K562 (cell line): Measurements from ENCODE around the gene DGCR8. TPM values are rescaled to one million over a fixed set of nuclear protein-coding genes. Genes with fewer than 3 reads are reported as not detected.

Experiments
- BCLAF1 ChIP-seq, 2 experiments: fragments of 450-650 bp in 1 of 2; IDR thresholded peaks; 2 replicates each; pipeline ENCODE4 v1.6.1; 2011 to 2017; ENCODE audit warnings: low read depth in 2 of 2, antibody characterized with exemption in 1 of 2, borderline replicate concordance in 1 of 2, low read length in 1 of 2, mild to moderate bottlenecking in 1 of 2, mixed read lengths in 1 of 2; ENCODE audit not compliant: control insufficient read depth in 1 of 2
- BCOR ChIP-seq: fragments of 450-650 bp; IDR thresholded peaks from 2 replicates; pipeline ENCODE4 v1.6.1; 2016
- CBX3 ChIP-seq, 2 experiments: IDR thresholded peaks; 1 replicate in 1 of 2; 2 replicates in 1 of 2; pipeline ENCODE4 v1.6.1; 2012; ENCODE audit warnings: inconsistent platforms in 2 of 2, low read length in 2 of 2, borderline replicate concordance in 1 of 2, control low read depth in 1 of 2
- CEBPZ ChIP-seq: fragments of 150-350 bp; IDR thresholded peaks from 2 replicates; pipeline ENCODE4 v1.6.1; 2014; ENCODE audit warnings: low read depth, mild to moderate bottlenecking, low read length, borderline replicate concordance
- CREB3L1 ChIP-seq: fragments of 450-650 bp; IDR thresholded peaks from 2 replicates; pipeline ENCODE4 v1.6.1; 2014; ENCODE audit warnings: low read depth, mild to moderate bottlenecking, moderate library complexity, borderline replicate concordance
- MAFK ChIP-seq: IDR thresholded peaks from 2 replicates; pipeline ENCODE4 v1.6.1; 2011; ENCODE audit warnings: low read length, improper control_type of control experiment
- POLR2AphosphoS5 ChIP-seq: IDR thresholded peaks from 2 replicates; pipeline ENCODE4 v1.6.1; 2011; ENCODE audit warnings: mild to moderate bottlenecking, low read depth, low read length, moderate library complexity; ENCODE audit not compliant: control insufficient read depth, insufficient read depth
- PRDM10 ChIP-seq: fragments of 450-650 bp; IDR thresholded peaks from 2 replicates; pipeline ENCODE4 v1.6.1; 2018; ENCODE audit not compliant: partially characterized antibody
- PTTG1 ChIP-seq: fragments of 450-650 bp; IDR thresholded peaks from 2 replicates; pipeline ENCODE4 v1.6.1; 2016; ENCODE audit warnings: low read depth, mild to moderate bottlenecking, missing genetic modification characterization, missing compliant biosample characterization
- RCOR1 ChIP-seq, 2 experiments: IDR thresholded peaks; 2 replicates each; pipeline ENCODE4 v1.6.1; 2012; ENCODE audit warnings: low read depth in 2 of 2, low read length in 2 of 2, borderline replicate concordance in 1 of 2, improper control_type of control experiment in 1 of 2
- SAFB2 ChIP-seq: fragments of 200-400 bp; formaldehyde crosslinking; IDR thresholded peaks from 2 replicates; pipeline ENCODE4 v1.6.1; 2018; ENCODE audit warnings: borderline replicate concordance, low read length, low read depth, moderate library complexity; ENCODE audit not compliant: severe bottlenecking
- SPI1 ChIP-seq: IDR thresholded peaks from 2 replicates; pipeline ENCODE4 v1.6.1; 2011; ENCODE audit warnings: low read depth, low read length, control low read depth, borderline replicate concordance
- ZC3H4 ChIP-seq: sonication (generic); formaldehyde crosslinking; IDR thresholded peaks from 2 replicates; pipeline ENCODE4 v1.9.0; 2021; ENCODE audit warnings: missing genetic modification reagents, borderline replicate concordance
- ZFP30 ChIP-seq: fragments of 250-450 bp; sonication (Bioruptor Pico); IDR thresholded peaks from 2 replicates; pipeline ENCODE4 v1.8.0; 2022; ENCODE audit warnings: moderate library complexity, mild to moderate bottlenecking, inconsistent platforms, borderline replicate concordance
- ZNF143 ChIP-seq: sonication (generic); formaldehyde crosslinking; IDR thresholded peaks from 2 replicates; pipeline ENCODE4 v1.9.0; 2022; ENCODE audit warnings: mild to moderate bottlenecking, missing genetic modification reagents
- polyA plus RNA-seq, 8 experiments: library from polyadenylated mRNA; depleted of rRNA in 4 of 8; stranded (reverse) in 5 of 8; unstranded in 3 of 8; fragments of >200 nt; fragmentation: Nextera tagmentation in 2 of 8; fragmentation: Illumina TruSeq in 1 of 8; extraction: Ambion mirVana in 2 of 8; extraction: Trizol in 1 of 8; gene quantifications; 2 replicates each; pipeline versions ENCODE4 v1.2.1 to v1.2.3, GENCODE V29; 2011 to 2014; ENCODE audit warnings: inconsistent platforms in 1 of 8, missing spikeins in 1 of 8
- total RNA-seq, 7 experiments: library from RNA; depleted of rRNA in 6 of 7; stranded (reverse); fragments of >200 nt in 6 of 7; fragmentation: Illumina TruSeq in 2 of 7; extraction: Trizol in 2 of 7; gene quantifications; 2 replicates each; pipeline versions ENCODE4 v1.2.1 to v1.2.3, GENCODE V29; 2011 to 2021; ENCODE audit warnings: low replicate concordance in 1 of 7

DGCR8 gene
- total and polyA plus RNA-seq, 9 of the 15 experiments (the other 6 are each of a cell fraction or from before 2014, with no cell fraction given) = 5.9 to 144 (median 80.1) TPM

GRCh38 chr22:20071524-20071972 is 8.5 kb upstream of the DGCR8 start (continued):
- no peak for TF ChIP-seq PRDM10
- TF ChIP-seq CBX3 (IDR thresholded peaks at IDR 0.05; ENCODE audit: borderline replicate concordance in 1 of 2, low read length in 2 of 2) = no peak
- TF ChIP-seq BCOR = no peak
- peak; percentile 66 to 86; a peak in 3 of 4 replicates for TF ChIP-seq RCOR1 (IDR thresholded peaks at IDR 0.05; ENCODE audit: borderline replicate concordance in 1 of 2, low read depth in 2 of 2, low read length in 2 of 2)
- TF ChIP-seq CEBPZ = no peak
- TF ChIP-seq MAFK = peak; percentile 55
- TF ChIP-seq CREB3L1 = no peak
- TF ChIP-seq SPI1 = peak; percentile 78; the same call in 1 of the 2 replicates
- TF ChIP-seq SAFB2 = no peak
- TF ChIP-seq PTTG1 (tag) = no peak
- no peak for TF ChIP-seq ZC3H4 (CRISPR knock-in tag)
- TF ChIP-seq ZNF143 (CRISPR knock-in tag) = no peak
- no peak for TF ChIP-seq ZFP30 (CRISPR knock-in tag)
- TF ChIP-seq POLR2AphosphoS5 = peak; percentile 47
- TF ChIP-seq BCLAF1 (IDR thresholded peaks at IDR 0.05; ENCODE audit: borderline replicate concordance in 1 of 2, control insufficient read depth in 1 of 2, low read depth in 2 of 2, low read length in 1 of 2) = no peak; a peak in 1 of 4 replicates
